ENCODE data around the gene STRAP.
"Not testable (repeated sequence)": the region's sequence is repeated elsewhere in the genome, so short reads cannot be mapped to it uniquely, and the experiment has no call there.

The STRAP gene

DNA sequence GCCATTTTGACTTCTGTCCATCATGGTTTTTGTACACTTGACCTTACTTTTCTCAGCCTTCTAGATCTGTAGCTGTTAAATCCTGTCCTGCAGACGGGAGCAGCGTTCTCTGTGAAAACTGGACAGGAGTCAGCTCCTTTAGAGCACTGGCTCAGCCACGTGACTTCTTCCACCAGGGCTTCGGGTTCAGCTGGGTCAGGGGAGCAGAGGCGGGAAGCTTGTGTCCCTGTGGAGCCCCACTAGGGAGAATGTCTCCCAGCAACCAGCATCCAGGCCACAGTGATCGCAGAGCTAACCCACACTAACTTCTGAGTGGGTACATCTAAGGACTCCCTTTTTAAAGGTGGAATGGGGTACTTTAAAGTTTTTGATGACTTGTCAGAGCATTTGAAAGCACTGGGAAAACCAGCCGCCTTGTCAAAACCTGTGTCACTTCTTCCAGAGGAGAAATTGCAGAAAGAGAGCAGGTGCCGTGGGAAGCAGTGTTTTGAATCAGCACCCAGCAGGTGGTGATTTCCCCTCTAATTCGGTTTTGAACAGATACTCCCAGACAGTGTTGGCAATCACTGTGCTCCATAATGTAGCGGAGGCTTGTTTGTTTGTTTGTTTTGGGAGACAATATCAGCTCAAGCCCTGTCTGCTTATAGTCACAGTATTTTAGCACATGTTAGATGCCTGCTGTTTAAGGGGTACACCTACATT, 46.8 kb downstream of the STRAP start:
- ATAC-seq: no peak

DNA sequence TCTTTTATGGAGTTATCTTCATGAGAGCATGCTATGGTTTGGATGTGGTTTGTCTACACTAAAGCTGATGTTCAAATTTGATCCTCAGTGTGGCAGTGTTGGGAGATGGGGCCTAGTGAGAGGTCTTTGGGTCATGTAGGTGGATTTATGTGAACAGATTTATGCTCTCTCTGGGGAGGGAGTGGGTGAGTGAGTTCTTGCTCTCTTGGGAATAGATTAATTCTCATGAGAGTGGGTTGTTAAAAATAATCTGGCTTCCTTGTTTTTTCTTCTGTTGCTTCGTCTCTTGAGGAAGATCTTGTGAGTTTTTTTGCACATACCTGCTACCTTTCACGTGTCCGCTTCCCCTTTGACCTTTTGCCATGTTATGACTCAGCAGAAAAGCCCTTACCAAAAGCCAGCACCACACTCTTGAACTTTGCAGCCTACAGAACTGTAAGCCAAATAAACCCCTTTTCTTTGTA, 49.4 kb downstream of the STRAP start:
- no peak for ATAC-seq

DNA sequence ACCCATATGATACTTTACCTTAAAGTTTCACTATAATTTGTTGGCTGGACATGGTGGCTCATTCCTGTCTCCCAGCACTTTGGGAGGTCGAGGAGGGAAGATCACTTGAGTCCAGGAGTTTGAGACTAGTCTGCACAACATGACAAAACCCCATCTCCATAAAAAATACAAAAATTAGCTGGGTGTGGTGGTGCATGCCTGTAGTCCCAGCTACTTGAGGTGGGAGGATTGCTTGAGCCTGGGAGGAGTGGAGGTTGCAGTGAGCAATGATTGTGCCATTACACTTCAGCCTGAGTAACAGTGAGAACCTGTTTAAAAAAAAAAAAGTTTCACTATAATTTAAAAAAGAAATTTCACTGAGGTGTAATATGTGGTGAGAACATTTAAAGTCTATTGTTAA, 50.1 kb downstream of the STRAP start:
- no peak for ATAC-seq

DNA sequence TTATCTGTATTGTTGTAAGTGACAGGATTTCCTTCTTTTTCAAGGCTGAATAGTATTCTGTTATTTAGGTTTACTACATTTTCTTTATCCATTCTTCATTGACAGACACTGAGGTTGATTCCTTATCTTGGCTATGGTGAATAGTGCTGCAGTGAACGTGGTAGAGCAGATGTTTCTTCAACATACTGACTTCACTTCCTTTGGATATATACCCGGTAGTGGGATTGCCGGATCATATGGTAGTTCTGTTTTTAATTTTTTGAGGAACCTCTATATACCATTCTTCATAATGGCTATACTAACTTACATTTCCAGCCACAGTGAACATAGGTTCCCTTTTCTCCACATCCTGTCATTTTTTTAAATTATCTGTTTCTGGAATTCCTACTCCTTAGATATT, 50.8 kb downstream of the STRAP start:
- no peak for ATAC-seq

DNA sequence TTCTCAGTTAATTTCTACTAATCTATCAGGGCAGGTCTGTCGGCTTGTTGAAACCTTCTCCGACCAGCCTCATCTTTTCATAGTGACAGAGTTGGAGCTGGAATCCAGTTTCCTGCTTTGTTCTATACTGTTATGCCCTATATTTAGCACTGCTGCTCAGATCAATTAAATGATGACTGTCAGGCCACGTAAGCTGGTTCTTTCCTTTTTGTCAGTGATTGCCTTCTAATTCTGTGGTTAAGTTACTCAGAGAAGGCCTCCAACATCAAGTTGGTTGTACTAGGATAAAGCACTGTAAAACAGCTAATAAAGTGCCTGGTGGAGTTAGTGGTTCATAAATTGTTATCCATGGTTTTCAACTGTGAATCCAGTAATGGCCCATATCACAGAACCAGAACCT, 51.6 kb downstream of the STRAP start:
- ATAC-seq: no peak

DNA sequence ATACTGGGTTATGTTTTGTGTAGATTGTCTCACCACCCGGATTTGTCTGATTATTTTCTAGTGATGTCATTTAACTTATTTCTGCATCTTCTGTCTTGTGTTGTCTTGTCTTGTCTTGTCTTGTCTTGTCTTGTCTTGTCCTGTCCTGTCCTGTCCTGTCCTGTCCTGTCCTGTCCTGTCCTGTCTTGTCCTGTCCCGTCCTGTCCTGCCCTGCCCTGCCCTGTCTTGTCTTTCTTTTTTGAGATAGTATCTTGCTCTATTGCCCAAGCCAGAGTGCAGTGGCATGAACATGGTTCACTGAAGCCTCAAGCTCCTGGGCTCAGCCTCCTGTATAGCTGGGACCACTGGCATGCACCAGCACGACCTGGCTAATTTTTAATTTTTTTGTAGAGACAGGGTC, 54.6 kb downstream of the STRAP start:
- ATAC-seq: no peak

DNA sequence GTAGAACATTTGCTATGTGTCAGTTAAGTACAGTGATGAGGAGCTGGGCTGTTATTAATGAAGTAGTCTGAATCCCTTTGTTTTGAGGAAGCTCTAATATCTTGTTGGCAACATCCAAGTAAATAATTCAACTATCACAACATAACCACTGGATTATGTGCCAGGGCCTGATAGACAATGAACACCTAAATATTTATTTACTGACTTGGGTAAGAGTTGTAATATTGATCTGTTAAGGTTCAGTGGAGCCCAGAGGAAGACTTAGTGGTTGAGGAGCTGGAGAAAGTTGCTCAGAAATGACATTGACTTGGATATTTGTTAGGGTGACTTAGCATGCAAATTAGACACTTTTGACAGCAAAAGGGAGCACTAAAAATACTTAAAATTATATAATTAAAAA, 55.7 kb downstream of the STRAP start:
- no peak for ATAC-seq

DNA sequence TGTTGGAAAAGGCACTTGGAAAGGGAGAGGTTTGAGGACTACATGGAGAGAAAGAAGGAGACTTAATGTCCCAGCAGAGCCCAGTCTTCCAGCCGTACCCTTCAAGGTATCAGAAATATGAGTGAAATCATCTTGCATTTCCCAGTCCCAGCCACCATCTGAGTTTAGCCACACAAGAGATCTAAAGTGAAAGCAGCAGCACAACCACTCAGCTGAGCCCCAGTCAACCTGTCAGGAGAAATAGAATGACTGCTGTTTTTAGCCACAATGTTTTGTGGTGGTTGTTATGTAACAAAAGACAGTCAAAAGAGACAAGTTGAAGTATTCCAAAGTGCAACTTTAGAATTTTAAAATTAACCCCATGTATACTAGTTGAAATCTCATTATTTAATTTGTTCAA, 56.9 kb downstream of the STRAP start:
- ATAC-seq: no peak

DNA sequence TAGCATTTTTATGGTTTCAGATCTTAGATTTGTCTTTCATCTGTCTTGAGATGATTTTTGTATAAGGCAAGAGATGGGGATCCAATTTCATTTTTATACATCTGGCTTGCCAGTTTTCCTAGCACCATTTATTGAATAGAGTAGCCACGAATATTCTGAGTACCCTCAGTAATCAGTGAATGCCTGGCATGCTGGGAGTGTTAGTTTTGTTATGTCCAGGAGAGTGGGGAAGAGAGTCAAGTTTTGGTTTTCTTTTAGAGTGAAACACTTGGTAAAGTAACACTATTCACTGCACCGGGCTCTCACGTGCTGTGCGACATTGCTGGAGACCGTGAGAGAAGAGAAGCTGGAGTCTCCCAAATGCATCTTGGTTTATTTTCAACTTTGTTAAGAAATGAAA, 60.3 kb downstream of the STRAP start:
- ATAC-seq: no peak

DNA sequence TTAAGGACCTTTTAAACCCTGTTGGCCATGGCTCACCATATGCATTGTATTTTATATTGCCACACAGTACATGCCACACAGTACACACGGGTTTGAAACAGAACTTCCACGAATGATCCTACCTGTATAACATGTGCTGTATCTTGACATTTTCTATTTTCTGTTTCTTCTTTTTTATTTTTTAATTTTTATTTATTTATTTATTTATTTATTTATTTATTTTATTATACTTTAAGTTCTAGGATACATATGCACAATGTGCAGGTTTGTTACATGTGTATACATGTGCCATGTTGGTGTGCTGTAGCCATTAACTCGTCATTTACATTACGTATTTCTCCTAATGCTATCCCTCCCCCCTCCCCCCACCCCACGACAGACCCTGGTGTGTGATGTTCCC, 61.3 kb downstream of the STRAP start:
- ATAC-seq: not testable (repeated sequence)

DNA sequence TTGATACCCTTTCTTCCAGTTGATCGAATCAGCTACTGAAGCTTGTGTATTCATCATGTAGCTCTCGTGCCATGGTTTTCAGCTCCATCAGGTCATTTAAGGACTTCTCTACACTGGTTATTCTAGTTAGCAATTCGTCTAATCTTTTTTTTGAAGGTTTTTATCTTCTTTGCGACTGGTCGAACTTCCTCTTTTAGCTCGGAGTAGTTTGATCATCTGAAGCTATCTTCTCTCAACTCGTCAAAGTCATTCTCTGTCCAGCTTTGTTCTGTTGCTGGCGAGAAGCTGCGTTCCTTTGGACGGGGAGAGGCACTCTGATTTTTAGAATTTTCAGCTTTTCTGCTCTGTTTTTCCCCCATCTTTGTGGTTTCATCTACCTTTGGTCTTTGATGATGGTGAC, 66.3 kb downstream of the STRAP start:
- not testable (repeated sequence) for ATAC-seq

Measured in activated CD4-positive, CD25-positive, alpha-beta regulatory T cell treated with anti-CD3 and anti-CD28 coated beads, Interleukin-2, amount 50 U/mL, for 24 hours (primary cell).